HUDEP-2 (cell line): ENCODE results near the gene RNASET2.
A peak's percentile ranks its signal among the peaks of the same experiment; 100 is the strongest.

ENCODE experiments used
- DNase-seq, 76 experiments: peaks; one replicate each; lab custom pipeline; 2025; ENCODE audit not compliant: unreplicated experiment in 76 of 76; lab: John Stamatoyannopoulos, UW

RNASET2 gene

GRCh38 chr6:166970776-166971175, 14.4 kb upstream of the RNASET2 start:
- DNase-seq = no peak

- DNase-seq = no peak
Observed at GRCh38 chr6:166970091-166970490, 13.7 kb upstream of the RNASET2 start.

- no peak for DNase-seq
Observed at GRCh38 chr6:166969390-166970002, 13.1 kb upstream of the RNASET2 start.

- no peak for DNase-seq
Observed at GRCh38 chr6:166966268-166966667, 9.9 kb upstream of the RNASET2 start.

- DNase-seq = no peak
Observed at GRCh38 chr6:166960609-166960978, 4.2 kb upstream of the RNASET2 start.

GRCh38 chr6:166959911-166960608, 3.7 kb upstream of the RNASET2 start:
- no peak for DNase-seq

- DNase-seq = no peak
Observed at GRCh38 chr6:166958926-166959861, 2.8 kb upstream of the RNASET2 start.

GRCh38 chr6:166957805-166958076, 1.4 kb upstream of the RNASET2 start:
- no peak for DNase-seq

GRCh38 chr6:166957087-166957804, 896 bp upstream of the RNASET2 start:
- DNase-seq = peak in 8 of 76 experiments; percentile 5 to 25 (median 16)

- DNase-seq = peak in 5 of 76 experiments; percentile 20 to 48 (median 32)
Observed at GRCh38 chr6:166955865-166956443, 396 bp downstream of the RNASET2 start.

- peak in 11 of 76 experiments; percentile 4 to 32 (median 12) for DNase-seq
Observed at GRCh38 chr6:166955121-166955864, 1.1 kb downstream of the RNASET2 start.

- no peak for DNase-seq
Observed at GRCh38 chr6:166954118-166954713, 2.1 kb downstream of the RNASET2 start.

GRCh38 chr6:166952567-166953486, 3.5 kb downstream of the RNASET2 start:
- no peak for DNase-seq

- DNase-seq = no peak
Observed at GRCh38 chr6:166952121-166952520, 4.2 kb downstream of the RNASET2 start.

- DNase-seq = no peak
Observed at GRCh38 chr6:166951670-166952060, 4.7 kb downstream of the RNASET2 start.

GRCh38 chr6:166950892-166951669, 5.3 kb downstream of the RNASET2 start:
- DNase-seq = peak in 72 of 76 experiments; percentile 15 to 87 (median 60)

- no peak for DNase-seq
Observed at GRCh38 chr6:166950443-166950821, 5.9 kb downstream of the RNASET2 start.
